GM18907 (cell line): ENCODE measurements around the gene TPST1.

Source experiments
- ATAC-seq: cut with Tn5 transposase; IDR thresholded peaks from one replicate; pipeline ENCODE4 v1.9.1; 2021; ENCODE audit warnings: mild to moderate bottlenecking, moderate library complexity; ENCODE audit not compliant: unreplicated experiment

Gene TPST1

DNA sequence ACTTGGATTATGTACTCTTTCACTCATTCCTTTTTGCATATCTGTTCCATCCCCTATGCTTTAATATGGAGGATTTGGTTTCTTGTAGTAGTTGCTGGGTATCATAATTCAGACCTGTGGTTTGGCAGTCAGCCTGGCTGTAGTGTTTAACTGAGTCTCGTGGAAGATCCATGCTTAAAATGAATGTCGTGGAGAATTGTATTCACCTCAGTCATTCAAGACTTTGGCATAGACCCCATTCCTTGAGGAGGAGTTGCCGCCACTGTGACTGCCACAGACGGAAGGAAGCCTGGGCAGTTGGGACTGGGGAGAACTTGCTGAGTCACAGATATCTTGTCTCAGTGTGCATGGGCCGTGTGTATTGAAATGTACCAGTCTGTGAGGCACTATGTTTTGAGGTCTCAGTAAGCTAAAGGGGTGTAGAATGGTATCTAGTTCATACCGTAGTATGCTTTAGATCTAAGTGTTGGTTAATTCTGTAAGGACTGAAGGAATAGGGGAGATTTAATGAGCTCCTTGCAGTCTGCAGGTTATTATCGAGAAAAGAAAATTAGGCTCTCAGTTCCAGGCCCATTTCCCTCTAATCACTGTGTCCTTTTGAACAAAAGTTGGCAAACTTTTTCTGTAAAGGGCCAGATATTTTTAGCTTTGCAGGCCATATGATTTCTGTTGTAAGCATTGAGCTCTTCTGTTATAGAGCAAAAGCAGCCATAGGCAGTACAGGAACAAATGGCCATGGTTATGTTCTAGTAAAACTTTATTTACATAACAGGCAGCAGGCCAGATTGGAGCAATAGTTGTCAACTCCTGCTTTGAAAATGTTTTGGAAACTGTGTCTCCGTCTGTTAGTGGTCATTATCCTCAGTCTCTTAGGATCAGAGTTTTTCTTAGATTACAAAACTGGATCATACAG lies 76.8 kb downstream of the TPST1 start:
- peak; percentile 50 for ATAC-seq

DNA sequence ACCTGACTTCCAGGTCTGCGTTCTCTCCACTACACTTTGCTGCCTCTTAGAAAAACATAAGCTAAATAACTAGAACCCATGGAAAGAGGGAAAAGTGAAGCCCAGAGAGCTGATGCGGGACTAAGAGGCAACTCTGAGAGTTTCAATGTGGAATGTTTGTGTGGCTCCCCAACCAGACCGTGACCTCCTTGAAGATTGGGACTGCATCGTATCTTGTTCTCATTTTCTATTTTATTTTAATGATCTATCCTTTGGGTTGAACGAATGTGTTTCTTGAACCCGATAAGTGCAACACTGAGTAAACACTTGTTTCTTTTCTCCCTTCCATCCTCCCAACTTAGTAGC lies 77.4 kb downstream of the TPST1 start:
- no peak for ATAC-seq

DNA sequence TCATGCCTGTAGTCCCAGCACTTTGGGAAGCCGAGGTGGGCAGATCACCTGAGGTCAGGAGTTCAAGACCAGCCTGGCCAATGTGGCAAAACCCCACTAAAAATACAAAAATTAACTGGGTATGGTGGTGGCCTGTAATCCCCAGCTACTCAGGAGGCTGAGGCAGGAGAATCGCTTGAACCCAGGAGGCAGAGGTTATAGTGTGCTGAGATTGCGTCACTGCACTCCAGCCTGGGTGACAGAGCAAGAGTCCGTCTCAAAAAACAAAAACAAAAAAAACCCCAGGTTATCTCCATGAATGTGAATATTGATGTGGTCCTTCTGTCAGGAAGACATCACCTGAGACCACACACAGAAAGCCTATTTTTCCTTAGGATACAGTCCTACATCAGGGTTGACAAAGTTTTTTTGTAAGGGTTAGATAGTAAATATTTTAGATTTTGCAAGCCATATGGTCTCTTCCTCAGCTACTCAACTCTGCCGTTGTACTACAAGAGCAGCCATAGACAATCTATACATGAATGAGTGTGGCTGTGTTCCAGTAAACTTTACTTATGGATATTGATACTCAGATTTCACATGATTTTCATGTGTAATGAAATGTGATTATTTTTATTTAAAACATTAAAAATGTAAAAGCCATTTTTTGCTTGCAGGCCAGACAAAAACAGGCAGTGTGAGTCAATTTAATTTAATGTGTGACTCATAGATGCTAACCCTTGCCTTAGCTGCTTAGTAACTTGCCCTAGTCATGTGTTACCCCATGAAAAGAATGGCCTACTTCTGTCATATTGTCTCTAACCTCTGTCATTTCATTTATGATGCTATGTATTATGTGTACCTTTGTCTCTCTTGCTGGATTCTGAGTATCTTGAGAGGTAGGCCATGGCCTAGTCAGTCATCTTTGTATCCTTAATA lies 78.1 kb downstream of the TPST1 start:
- ATAC-seq: no peak

DNA sequence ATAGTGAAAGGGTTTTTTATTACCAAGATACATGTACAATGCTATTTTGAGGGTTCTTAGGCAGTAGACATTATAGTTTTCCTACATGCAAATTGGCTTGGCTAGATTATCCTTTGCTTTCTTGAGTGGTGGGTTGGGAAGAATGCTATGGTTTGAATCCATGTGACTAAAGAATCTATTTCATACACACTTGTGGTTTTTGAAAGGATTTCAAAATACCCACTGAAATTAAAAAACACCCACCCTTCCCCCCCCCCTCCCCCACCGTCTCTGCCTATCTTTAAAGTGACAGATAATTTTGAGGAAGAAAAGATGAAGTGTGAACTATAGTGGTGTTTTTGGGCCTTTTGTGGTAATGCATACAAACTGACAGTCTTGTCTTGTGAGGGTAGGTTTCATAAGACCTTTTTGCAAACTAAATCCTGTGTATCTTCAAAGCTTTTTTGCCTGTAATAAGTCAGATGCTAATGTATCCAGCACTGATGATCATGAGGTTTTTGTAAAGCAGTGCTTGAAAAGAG lies 90.9 kb downstream of the TPST1 start:
- no peak for ATAC-seq

DNA sequence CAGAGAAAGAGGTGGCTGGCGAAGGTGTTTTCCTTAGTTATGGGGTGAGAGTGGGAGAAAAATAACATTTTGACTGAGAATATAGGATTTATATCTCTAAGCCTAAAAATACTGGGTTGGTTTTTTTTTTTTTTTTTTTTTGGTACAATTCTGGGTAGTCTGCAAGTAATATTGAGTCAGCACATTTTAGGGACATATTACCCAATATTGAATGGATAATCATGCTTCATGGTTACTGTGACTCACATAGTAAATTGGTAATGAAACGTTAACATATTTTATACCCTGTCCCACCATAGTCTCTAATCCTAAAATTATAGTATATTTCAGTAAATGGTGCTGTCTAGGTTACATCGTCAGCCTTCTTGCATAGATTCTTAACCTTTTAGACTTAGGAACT lies 91.4 kb downstream of the TPST1 start:
- no peak for ATAC-seq

DNA sequence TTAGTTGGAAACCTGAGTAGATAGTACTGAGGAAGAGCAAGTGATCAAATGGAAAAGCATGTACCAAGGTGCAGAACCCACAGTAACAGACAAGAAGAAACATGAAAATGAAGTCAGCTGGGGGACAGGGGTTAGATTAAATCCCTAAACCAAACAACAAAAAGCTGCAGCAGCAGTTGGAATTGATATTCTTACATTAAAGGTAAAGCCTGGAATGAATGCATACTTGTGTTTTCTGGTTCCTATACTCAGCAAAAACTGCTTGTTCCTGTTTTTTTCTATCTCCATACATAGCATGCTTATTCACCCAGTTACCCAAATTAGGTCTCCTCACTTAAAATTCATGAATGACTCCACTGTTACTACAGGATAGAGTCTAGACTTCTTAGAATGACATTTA lies 92.4 kb downstream of the TPST1 start:
- no peak for ATAC-seq

DNA sequence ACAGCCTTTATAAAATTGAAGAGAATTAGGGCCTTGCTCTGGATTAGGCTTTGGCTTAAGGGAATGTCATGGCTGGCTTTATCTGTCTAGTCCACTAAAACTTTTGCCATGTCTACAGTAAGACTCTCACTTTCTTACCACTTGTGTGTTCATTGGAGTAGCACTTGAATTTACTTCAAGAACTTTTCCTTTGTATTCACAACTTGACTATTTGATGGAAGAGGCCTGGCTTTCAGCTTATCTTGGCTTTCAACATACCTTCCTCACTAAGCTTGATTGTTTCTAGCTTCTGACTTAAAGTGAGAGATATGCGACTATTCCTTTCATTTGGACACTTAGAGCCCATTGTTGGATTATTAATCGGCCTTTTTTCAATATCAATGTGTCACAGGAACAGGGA lies 96.1 kb downstream of the TPST1 start:
- ATAC-seq: no peak

DNA sequence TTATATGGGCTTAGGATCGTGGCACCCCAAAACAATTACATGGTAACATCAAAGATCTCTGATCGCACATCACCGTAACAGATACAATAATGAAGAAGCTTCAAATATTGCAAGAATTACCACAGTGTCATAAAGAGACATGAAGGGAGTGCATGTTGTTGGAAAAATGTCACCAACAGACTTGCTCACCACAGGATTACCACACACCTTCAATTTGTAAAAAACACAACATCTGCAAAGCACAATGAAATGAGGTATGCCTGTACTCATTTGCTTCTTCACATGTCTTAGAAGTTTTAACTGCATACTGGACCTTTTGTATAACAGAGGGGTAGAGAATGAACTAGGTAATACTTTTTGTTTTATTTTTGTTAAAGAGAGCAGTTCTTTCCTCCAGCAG lies 96.6 kb downstream of the TPST1 start:
- ATAC-seq: no peak

DNA sequence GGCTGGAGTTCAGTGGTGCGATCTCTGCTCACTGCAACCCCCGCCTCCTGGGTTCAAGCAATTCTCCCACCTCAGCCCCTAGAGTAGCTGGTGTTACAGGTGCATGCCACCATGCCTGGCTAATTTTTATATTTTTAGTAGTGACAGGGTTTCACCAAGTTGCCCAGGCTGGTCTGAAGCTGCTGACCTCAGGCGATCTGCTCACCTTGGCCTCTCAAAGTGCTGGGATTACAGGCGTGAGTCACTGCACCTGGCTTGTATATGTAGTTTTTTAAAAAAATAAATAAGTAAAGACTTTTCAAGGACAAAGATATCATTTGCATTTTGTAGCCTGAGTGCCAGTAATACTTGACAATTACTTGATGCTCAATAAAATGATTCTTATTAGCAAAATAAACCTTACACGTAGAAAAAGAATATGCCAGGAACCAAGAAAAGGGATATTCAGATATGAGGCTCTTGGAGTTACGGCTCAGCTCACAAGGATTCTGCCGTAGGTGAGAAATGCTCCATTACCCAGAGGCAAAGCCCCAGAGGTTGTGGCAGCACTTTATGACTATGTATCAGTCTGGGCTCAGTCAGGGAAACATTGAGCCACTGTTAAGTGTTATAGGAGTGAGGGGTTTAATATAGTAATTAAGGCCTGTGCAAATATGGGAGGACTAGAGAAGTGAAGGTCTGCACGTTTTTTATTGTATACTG lies 98.5 kb downstream of the TPST1 start:
- no peak for ATAC-seq

DNA sequence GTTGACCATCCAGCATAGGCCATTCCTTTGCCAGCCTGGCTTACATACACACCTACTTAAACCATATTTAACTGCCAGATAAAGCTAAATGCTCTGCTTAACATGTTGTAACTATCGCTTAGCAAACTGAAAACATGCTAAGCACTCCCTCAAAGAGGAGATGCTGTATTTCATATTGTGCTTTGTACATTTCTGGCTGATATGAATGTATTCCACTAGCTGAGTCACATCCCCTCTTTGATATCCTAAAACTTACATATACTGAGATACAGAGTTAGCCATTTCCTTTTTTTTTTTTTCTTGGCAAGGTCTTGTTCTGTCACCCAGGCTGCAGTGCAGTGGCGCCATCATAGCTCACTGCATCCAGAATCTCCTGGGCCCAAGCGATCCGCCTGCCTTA lies 99.4 kb downstream of the TPST1 start:
- ATAC-seq: no peak

DNA sequence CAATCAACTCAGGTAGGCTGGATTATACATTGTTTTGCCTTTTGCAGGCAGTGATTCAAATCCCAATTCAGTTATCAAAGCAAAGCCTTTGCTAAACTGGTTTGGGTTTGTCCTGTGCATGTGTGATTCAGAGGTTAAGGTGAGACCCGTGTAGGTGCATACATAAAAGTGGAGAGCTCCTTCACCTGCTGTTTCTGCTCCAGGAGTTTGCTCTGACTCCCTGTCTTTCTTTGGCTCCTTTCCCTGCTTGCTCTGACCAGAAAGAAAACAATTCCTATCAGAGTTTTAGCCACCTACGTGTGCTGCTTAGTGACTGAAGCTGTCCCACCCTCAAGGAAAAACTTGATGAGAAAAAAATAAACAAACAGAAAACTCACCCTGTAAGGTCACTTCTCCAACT lies 101.1 kb downstream of the TPST1 start:
- no peak for ATAC-seq

DNA sequence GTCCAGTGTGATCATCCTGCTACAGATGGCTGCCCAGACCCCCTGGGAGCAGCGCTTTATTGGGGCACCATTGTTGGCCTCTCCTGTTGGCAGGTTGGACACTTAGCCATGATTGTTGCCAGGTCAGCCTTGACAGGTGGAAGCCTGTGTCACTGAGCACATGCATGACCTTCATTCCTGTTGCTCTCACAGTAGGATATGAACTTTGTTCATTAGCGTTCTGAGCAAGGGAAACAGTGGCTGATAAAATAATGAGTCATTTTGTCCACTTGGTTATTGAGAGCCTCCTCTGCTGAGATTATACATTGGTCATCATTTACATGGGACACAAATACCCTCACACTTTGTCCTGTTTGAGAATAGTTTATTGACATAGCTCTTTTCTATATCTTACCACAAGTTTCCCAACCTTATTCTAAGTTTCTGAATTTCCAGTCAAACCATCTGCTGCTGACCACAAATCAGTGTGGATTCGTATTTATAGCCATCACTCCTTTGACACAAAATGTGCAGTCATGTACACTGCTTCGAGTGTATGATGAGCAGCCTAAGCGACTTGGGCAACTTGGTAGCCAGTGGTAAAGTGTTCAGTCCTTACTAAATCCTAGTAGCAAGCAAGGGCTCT lies 102.6 kb downstream of the TPST1 start:
- no peak for ATAC-seq

DNA sequence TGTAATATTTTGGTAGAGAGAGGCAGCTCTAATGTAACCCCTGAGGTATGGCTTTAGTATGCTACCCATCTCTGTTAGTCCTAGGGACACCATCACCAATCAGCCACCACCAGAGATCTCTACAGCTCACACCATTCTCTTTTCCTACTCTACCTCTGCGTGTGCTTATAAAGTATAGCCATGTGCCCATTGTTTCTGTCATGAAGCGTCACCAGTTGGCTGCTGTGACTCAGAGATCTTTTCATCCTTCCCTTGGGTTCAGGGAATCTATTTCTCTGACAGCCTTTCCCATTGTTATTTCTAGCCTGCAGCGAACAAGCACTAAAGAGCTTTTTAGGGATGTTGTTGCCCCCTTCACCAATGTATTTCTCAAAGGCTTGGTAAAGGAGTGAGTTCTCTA lies 103.3 kb downstream of the TPST1 start:
- ATAC-seq: no peak

DNA sequence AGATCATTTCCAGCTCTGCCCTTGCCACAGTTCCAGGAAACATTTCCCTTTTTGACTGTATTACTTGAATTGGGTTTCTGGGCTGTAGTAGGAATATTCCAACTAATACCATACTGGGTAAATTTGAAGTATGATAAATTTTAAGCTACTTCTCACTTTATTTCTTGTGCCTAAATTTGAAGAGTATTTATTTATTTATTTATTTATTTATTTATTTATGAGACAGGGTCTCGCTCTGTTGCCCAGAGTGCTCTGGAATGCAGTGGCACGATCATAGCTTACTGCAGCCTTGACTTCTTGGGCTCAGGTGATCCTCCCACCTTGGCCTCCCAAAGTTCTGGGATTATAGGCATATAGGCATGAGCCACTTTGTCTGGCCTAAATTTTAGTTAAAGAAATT lies 105.5 kb downstream of the TPST1 start:
- ATAC-seq: no peak

DNA sequence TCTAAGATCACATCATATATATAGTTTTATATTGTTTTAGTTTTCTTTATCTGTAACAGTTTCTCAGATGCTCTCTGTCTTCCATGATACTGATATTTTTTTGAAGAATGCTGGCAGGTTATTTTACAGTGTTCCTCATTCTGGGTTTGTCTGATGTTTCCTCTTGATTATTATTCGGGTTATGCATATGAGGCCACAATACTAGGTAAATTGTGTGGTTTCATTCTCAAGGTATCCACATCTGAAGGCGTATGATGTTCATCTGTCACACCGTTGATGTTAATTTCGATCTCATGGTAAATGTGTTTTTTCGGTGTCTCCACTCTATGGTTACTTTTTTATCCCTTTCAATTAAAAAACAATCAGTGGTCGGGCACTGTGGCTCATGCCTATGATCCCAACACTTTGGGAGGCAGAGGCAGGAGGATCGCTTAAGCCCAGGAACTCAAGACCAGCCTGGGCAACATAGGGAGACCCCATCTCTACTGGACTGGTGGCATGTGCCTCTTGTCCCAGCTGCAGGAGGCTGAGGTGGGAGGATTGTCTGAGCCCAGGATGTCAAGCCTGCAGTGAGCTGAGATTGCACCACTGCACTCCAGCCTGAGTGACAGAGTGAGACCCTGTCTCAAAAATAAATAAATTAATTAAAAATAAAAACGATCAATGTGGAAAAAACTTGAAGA lies 108.9 kb downstream of the TPST1 start:
- ATAC-seq: no peak

DNA sequence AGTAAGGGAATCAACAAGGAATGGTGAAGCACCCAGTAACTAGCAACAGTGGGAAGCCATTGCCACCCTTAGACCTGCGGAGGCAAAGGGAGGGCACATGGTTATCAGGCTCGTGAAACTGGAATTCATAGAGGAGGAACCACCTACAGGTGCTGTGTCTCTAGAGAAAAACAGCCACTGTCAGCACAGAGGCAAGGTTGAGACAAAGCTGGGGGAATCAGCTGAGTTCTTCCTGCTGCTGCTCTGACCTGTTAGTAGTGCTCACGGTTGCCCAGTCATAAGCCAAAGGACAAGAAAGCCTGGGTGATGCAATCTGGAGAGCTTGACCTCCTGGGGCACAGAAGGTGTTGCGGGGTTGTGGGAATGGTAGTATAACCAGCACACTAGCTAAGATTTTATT lies 110.1 kb downstream of the TPST1 start:
- ATAC-seq: no peak

DNA sequence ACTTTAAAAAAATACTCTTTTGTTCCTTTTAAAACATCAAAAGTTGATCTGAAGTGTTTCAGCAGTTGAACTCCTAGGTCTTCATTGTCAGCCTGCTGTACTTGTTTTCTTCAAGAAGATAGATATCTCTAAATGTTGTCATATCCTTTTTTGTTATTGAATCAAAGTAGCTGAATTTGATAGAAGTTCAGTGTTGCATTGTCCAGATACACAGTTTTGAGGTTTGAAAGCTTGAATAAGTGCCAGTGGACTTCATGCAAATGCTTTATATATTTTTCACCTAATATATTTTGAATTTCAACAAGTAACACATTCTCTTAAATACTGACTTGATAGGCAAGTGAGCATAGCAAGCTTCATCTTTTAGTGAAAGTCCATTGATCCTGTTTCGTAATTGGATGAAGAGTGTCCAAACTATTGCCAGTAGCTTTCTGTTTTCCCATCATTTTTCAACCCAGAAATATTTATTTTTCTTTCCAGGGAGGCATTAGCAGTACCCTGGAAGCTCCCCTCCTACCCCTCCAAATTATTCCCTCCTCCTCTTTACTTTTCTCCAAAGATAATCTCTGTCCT lies 114.4 kb downstream of the TPST1 start:
- ATAC-seq: no peak

DNA sequence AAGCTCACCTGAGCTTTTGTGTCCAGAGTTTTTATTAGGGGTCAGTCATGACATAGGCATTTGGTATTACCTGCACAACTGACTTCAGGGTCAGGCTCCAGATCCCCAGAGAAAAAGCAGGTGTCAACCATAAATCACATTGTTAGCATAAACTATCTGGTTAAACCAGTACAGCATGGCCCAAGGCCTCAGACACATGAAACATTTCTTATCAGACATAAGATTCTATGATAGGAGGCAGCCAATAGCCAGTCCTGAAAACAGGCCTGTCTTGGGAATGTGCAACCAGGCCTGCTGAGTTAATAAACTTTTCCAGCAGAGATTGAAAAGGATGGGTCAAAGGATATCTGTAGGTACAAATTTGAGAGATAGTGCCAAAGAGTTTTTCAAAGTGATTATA lies 116.1 kb downstream of the TPST1 start:
- no peak for ATAC-seq

DNA sequence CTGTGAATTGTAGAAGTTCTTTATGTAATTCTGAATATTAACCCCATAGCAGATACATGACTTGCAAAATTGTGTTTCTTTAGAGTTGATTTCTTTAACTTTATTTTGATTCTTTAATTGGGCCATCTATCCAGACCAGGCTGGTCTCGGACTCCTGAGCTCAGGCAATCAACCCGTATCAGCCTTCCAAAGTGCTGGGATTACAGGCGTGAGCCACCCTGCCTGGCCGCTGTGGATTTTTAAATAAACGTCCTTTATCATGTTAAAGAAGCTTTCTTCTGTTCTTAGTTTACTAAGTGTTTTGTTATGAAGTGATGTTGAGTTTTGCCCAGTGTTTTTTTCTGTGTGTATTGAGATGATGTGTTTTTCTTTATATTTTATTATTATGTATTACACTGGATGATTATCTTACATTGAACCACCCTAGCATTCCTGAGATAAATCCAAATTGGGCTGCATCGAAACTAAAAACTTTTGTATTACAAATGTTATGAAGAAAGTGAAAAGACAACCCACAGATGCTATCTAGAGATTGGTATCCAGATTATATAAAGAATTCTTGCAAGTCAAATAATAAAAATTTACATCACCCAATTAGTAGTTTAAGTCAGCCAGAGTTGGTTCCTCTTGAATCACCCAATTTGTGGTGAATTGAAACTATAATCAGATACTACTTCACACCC lies 118.1 kb downstream of the TPST1 start:
- no peak for ATAC-seq
